Chondrocyte (in vitro differentiated cells): Measurements from ENCODE around the gene FAM83F. TPM values are rescaled to one million over a fixed set of nuclear protein-coding genes. Genes with fewer than 3 reads are reported as not detected.
"Not testable (repeated sequence)": the region's sequence is repeated elsewhere in the genome, so short reads cannot be mapped to it uniquely, and the experiment has no call there.

Experiments used
- DNase-seq: peaks from one replicate; pipeline ENCODE4 v3.0.0; 2021; ENCODE audit warnings: mixed read lengths, low spot score
- H3K27ac Mint-ChIP-seq: one replicate; pipeline ENCODE4 v1.8.0; 2021; ENCODE audit warnings: mild to moderate bottlenecking, moderate library complexity, mixed read lengths; ENCODE audit not compliant: unreplicated experiment
- H3K27me3 Mint-ChIP-seq: 2 replicates; pipeline ENCODE4 v1.8.0; 2021; ENCODE audit warnings: low read depth, mixed read lengths
- H3K36me3 Mint-ChIP-seq: 2 replicates; pipeline ENCODE4 v1.8.0; 2021; ENCODE audit warnings: low read depth, mixed read lengths
- H3K4me1 Mint-ChIP-seq: 2 replicates; pipeline ENCODE4 v1.8.0; 2021; ENCODE audit warnings: low read depth, mild to moderate bottlenecking, mixed read lengths
- H3K4me3 Mint-ChIP-seq: one replicate; pipeline ENCODE4 v1.8.0; 2021; ENCODE audit warnings: mild to moderate bottlenecking, moderate library complexity, mixed read lengths; ENCODE audit not compliant: unreplicated experiment
- H3K9me3 Mint-ChIP-seq: 2 replicates; pipeline ENCODE4 v1.8.0; 2021; ENCODE audit warnings: low read depth, mixed read lengths
- total RNA-seq: library from RNA; stranded (reverse); gene quantifications from 3 replicates; pipeline ENCODE4 v1.2.1, GENCODE V29; 2021
- TF ChIP-seq, protein P1 (sequence below): fragments of 200-600 bp; sonication (generic); IDR thresholded peaks from 2 replicates; pipeline ENCODE4 v1.5.0; 2021; ENCODE audit warnings: antibody characterized with exemption, mild to moderate bottlenecking, moderate library complexity

The FAM83F gene
- total RNA-seq, 1 donor from 2014 or later, result 0.22 TPM

DNA sequence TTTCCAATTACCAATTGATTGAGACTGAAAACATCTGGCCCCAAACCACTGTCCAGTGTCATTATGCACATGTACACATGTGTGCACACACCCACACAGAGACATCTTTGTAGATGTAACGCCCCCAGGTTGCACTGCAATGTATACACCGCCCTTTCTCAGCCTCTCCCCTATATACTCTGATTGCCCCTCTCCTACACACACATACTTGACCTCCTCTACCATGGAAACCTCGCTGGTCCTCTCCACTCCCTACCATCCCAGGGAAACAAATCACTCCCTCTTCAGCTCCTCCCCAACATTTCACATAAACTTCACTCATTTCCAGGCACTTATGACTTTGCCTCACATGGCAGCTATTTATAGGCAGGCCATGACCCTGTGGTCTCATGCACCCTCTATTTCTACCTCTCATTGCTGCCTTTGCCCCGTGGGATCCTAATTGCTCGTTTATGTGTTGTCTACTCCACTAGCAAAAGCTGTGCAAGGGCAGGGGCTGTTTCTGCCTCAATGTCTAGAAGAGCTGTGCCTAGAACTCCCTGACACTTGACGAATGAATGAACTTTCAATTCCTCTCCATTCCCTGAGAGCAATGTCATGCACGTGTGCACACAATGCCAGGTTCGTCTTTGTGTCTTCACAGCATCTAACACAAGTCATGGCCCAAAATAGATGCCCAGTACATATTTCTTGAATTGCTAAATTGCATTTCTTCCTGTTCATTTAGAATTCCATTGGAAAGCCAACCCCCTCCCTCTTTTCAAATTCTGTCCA, 44.6 kb upstream of the FAM83F start:
- Mint-ChIP-seq H3K36me3 (no peaks in the 10 kb centered on the region), H3K27me3 (peaks cover 2% of the 10 kb centered on the region), H3K9me3 (no peaks in the 10 kb centered on the region), H3K27ac (no peak overlapping the region), H3K4me1 (peaks cover 12% of the 10 kb centered on the region), H3K4me3 (no peak overlapping the region)
- DNase-seq, result no peak
- TF ChIP-seq, protein P1, sequence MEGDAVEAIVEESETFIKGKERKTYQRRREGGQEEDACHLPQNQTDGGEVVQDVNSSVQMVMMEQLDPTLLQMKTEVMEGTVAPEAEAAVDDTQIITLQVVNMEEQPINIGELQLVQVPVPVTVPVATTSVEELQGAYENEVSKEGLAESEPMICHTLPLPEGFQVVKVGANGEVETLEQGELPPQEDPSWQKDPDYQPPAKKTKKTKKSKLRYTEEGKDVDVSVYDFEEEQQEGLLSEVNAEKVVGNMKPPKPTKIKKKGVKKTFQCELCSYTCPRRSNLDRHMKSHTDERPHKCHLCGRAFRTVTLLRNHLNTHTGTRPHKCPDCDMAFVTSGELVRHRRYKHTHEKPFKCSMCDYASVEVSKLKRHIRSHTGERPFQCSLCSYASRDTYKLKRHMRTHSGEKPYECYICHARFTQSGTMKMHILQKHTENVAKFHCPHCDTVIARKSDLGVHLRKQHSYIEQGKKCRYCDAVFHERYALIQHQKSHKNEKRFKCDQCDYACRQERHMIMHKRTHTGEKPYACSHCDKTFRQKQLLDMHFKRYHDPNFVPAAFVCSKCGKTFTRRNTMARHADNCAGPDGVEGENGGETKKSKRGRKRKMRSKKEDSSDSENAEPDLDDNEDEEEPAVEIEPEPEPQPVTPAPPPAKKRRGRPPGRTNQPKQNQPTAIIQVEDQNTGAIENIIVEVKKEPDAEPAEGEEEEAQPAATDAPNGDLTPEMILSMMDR, result no peak

DNA sequence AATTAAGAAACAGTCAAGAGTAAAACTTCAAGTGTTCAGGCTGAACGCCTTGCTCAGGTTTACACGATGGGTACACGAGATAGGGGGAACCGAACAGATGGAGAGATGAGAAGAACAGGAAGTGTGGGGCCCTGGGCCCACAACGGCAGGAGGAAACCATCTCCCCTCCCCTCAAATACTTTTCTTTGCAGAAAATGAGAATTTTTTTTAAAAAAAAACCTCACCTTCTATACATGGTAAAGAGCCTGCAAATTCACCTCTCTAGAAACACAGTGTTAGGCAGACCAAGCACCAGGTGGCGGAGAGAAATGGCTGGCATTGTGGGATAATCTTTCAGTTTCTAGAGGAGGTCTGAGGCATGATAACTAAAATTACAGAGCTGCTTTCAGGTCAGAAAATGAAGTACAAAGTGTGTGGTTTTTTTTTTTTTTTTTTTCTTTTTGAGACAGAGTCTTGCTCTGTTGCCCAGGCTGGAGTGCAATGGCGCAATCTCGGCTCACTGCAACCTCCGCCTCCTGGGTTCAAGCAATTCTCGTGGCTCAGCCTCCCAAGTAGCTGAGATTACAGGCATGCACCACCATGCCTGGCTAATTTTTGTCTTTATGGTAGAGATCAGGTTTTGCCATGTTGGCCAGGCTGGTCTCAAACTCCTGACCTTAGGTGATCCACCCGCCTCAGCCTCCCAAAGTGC, 43.0 kb upstream of the FAM83F start:
- not testable (repeated sequence) for H3K4me3 Mint-ChIP-seq
- H3K4me1 Mint-ChIP-seq, result peaks cover 19% of the 10 kb centered on the region

DNA sequence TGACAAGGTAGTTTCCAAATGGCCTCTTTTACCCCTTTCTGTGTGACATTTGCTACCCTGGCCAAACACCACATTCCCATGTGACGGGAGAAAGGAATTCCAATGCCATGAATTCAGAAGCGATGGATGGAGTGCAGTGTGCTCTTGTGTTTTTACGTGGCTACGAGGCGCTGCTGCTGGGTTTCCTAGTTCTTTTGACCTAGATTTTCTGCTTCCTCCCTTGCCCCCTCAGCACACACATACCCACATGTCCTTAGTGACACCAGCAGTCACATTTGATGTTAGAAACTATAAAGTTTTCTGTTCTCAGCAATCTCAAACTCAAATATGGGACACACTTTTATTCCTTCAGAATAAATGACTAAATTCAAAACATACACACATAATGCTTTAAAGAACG, 42.4 kb upstream of the FAM83F start:
- TF ChIP-seq, protein P1, result no peak
- Mint-ChIP-seq H3K4me1 (peaks cover 19% of the 10 kb centered on the region), H3K36me3 (no peaks in the 10 kb centered on the region), H3K4me3 (no peak overlapping the region), H3K27me3 (peaks cover 2% of the 10 kb centered on the region), H3K9me3 (no peaks in the 10 kb centered on the region), H3K27ac (no peak overlapping the region)
- no peak for DNase-seq

More for the DNA sequence above, 43.0 kb upstream of the FAM83F start:
- DNase-seq, H3K27me3 Mint-ChIP-seq, H3K9me3 Mint-ChIP-seq, H3K36me3 Mint-ChIP-seq, H3K27ac Mint-ChIP-seq: not testable (repeated sequence)

DNA sequence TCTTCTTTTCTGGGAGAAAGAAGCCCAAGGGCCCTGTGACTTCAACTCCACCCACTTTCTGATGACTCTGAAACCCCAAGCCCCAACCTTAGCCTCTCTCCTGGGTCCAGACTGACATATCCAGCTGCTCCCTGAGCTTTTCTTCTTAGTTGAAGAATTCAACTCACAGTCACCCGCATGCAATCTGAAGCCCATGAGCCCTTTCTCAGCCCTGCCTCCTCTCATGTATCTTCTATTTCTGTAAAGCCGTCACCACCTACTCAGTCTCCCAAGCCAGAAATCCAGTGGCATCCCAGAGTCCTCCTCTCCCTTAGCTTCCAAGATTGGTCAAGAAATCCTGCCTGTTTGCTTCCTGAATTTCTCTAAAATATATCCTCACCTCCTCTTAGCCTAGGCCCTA, 41.7 kb upstream of the FAM83F start:
- no peaks in the 10 kb centered on the region for H3K36me3 Mint-ChIP-seq
- no peak overlapping the region for H3K27ac Mint-ChIP-seq
- no peaks in the 10 kb centered on the region for H3K9me3 Mint-ChIP-seq
- no peak overlapping the region for H3K4me3 Mint-ChIP-seq
- peaks cover 19% of the 10 kb centered on the region for H3K4me1 Mint-ChIP-seq
- H3K27me3 Mint-ChIP-seq, result peaks cover 2% of the 10 kb centered on the region
- no peak for DNase-seq
- TF ChIP-seq, protein P1, result no peak

DNA sequence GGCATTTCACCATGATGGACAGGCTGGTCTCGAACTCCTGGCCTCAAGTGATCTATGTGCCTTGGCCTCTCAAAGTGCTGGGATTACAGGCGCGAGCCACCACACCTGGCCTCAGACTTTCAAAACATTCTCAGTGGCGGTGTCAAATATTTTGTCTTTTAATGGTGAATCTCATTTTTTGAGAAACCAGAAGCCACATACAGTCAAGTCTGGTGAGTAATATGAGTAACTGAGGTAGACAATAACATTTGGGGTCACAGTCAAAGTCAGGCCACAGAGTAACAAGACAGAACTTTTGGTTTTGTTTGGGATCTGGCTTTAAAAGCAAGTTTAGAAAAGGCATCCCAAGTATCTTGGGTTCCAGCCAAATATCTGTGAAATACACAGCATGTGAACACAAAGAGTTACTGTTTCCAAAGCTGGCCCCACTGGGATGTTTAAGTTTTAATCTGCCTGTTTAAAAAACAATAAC, 40.1 kb upstream of the FAM83F start:
- TF ChIP-seq, protein P1, result no peak
- Mint-ChIP-seq H3K36me3 (no peaks in the 10 kb centered on the region), H3K9me3 (no peaks in the 10 kb centered on the region), H3K4me1 (peaks cover 26% of the 10 kb centered on the region), H3K4me3 (no peak overlapping the region), H3K27me3 (peaks cover 2% of the 10 kb centered on the region), H3K27ac (peak overlapping the region; percentile 59)
- no peak for DNase-seq
